GM18868 (cell line): ENCODE results near the gene TIMM21.

Experiments used
- ATAC-seq: cut with Tn5 transposase; IDR thresholded peaks from one replicate; pipeline ENCODE4 v1.9.1; 2021; ENCODE audit warnings: mild to moderate bottlenecking, moderate library complexity; ENCODE audit not compliant: unreplicated experiment

Gene TIMM21, protein sequence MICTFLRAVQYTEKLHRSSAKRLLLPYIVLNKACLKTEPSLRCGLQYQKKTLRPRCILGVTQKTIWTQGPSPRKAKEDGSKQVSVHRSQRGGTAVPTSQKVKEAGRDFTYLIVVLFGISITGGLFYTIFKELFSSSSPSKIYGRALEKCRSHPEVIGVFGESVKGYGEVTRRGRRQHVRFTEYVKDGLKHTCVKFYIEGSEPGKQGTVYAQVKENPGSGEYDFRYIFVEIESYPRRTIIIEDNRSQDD

DNA sequence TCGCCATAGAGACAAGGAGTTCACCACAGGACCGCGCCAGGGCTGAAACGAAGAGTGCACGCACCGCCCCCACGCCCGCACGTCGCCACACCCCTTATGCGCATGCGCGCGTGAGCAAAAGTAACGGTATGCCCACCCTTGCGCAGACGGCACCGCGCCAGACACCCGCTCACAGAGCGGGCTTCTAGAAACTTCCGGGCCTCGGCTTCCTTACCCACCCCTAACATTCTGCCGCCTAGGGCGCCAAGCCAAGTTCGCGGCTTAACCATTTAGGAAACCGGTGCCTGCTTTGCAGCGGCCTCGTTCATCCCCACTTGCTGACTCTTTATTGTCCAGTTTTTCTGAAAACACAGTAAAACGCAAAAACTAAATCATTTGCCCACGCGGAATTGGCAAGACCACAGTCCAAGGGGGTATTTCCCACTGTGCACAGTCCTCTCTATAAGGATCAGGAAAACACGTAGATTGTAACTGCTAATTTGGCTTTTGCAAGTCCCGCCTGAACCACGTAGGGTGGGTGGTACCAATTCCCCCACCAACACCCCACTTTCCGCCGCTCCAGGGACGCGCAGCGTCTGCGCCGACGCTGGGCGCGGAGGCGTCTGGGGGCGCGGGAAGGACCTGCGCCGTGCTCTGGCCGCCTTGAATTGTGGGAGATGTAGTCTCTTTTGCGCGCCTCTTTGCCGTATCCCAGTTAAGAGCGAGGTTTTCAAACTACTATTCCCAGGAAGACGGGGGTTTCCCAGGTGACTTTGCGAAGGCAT lies at the start of gene TIMM21, which contains the start of gene FBXO15:
TSS of gene TIMM21 (plus strand) at position 745 of the 764 bp plus-strand sequence. CDS start 286 bp downstream, outside the sequence.
TSS of gene FBXO15 (minus strand) at position 56 of the 764 bp plus-strand sequence. CDS start at position 7, 49 bp downstream.
- peak; percentile 87 for ATAC-seq

DNA sequence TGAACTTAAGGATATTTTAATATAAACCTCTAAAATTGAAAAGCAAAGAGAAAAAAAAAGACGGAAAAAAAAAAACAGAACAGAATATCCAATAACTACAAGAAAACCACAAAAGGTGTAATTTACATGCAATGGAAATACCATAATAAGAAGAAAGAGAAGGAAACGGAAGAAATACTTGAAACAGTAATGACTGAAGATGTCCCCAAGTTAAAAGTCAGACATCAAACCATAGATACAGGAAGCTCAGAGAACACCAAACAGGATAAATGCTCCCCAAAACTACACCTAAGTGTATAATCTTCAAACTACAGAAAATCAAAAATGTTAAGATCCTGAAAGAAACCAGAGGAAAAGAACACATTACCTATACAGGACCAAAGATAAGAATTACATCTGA lies 39.9 kb upstream of the TIMM21 start:
- no peak for ATAC-seq

DNA sequence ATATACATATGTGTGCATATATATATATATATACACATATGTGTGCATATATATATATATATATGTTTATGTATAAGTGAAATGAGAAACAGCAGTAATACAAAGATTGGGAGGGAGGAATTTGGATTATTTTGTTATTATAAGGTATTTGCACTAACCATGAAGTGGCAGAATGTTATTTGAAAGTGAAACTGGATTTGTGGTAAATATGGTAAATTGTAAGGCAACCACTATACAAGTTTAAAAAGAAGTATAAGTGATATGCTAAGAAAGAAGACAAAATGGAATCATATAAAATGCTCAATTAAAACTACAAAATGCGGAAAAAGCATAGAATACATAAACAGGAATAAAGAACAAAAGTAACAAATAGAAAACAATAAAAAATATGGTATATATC lies 38.2 kb upstream of the TIMM21 start:
- ATAC-seq = no peak

DNA sequence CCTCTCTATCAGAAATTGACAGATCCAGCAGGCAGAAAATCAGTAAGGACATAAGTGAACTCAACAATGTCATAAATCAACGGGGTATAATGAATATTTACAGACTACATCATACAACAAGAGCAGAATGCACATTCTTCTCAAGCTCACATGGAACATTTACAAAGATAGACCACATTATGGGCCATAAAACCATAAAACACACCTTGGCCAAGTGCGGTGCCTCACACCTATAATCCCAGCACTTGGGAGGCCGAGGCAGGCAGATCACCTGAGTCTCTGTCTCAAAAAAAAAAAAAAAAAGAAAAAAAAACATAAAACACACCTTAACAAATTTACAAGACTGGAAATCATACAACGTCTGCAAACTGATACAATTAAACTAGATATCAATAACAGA lies 37.3 kb upstream of the TIMM21 start:
- no peak for ATAC-seq

DNA sequence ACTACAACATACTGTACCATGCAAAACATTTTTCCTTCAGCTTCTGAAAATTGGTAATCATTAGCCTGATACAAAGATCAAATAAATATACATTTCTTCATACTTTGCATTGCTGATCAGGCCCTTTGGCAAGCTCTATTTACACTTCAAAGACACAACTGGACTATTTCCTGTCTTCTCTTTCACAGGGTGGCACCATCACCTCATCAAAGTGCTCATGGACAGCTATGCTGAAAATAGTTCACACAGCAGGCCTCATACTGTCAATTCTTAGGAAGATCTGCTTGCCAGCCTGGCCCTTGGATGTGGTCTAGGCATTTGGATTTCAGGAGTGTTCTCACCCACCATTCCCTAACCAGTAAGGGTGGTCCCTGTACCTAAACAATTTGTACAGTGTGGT lies 34.6 kb upstream of the TIMM21 start:
- no peak for ATAC-seq

DNA sequence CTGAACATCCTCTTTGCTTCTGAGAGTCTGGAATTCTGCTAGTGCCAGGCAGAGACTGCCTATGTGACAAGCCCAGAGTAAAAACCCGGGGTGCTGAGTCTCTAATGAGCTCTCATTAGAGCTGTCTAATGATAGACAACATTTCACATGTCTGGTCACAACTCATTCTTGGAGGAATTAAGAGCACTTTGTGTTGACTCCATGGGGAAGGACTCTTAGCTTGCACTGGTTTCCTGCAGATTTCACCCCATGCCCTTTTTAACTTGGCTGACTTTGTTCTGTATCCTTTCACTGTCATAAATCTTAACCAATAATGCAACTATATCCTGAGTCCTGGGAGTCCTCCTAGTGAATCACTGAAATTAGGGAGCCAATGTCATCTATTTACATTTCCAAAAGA lies 34.2 kb upstream of the TIMM21 start:
- no peak for ATAC-seq

DNA sequence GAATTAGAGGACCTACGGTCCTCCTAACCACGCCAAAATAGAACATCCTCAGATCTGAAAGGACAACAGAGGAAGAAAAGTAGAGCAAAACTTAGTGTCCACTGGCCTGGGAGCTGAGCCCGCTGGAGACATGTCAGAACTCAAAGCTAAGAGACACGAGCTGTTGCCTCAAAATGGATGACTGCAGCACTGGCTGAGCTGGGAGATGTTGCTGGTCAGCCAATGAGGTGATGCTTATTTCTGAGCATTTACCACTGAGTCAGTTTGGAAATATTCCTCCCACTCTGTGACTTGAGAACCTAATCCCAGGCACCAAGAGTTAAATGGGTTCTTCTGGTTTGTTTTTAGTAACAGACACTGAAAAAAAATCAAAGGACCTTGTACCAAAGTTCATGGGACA lies 33.3 kb upstream of the TIMM21 start:
- no peak for ATAC-seq

DNA sequence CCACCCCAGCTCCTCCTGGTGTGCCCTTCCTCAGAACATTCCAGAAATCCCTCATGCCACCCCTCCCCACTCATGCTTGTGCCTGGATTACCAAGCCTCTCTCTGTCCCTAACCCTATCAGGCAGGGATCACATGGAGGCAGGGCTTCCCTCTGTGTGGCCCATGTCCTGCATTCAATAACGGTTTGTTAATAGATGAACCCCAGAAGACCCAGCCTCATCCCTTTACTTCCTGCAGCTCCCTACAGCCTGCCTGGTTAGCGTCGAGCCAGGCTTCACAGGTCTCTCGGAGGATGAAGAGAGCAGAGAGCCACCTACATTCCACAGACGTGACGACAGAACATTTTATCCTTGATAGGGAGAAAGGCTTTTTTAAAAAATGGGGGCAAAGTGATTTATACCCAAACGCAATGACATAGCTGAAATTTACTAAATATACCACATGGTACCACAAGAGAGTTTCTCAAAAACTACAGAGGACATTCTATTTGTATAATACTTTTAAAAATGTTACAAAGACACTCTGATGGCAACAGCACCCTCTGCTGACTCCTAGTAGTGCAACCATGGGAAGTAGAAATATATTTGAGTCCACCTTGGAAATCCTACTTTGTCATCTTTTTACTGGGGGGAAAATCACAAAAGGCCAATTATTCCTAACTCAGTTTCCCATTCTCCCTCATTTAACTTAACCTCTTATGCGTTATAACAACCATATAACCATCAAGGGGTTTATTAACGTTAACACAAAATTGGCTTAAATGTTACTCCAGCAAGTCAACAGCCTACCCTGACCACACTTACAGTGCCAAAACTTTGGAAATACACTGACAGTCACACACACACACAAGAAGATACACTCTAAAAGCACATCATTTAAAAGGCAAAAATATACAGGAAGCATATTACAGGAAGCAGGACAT lies 31.4 kb upstream of the TIMM21 start:
- ATAC-seq = peak; percentile 80

DNA sequence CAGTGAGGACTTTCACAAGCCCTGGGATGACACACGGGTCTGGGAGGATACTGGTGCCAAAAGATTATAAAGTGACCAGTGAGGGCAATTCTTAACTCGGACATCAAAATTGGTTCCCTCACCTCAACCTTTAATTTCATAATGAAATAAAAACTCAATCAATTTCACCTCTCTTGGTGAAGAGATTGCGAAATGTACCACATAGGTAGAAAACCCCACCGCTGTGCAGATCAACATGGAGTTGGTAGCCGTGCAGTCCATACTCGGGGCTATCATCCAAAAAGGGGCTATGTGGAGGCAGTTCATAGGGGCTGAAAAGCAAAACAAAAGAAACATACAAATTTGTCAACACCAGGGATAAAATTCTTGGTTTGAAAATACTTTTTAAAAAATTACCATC lies 25.1 kb upstream of the TIMM21 start:
- ATAC-seq = no peak

DNA sequence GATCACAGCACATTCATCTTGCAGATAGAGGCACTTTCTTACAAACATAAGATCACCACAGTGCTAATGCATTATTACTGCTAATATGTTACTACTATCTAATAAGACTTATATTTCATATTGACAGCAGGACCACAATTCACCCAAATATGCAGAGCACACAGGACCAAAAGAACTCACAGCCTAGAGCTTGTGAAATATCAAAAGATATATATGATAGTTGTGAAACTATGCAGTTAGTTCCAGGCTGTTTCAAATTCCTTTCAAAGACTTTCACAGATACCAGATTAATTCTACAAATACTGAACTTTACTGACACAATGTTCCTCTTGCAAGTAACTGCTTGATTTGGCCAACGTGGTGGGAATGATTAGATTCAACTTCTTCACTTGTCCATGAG lies 23.7 kb upstream of the TIMM21 start:
- no peak for ATAC-seq

DNA sequence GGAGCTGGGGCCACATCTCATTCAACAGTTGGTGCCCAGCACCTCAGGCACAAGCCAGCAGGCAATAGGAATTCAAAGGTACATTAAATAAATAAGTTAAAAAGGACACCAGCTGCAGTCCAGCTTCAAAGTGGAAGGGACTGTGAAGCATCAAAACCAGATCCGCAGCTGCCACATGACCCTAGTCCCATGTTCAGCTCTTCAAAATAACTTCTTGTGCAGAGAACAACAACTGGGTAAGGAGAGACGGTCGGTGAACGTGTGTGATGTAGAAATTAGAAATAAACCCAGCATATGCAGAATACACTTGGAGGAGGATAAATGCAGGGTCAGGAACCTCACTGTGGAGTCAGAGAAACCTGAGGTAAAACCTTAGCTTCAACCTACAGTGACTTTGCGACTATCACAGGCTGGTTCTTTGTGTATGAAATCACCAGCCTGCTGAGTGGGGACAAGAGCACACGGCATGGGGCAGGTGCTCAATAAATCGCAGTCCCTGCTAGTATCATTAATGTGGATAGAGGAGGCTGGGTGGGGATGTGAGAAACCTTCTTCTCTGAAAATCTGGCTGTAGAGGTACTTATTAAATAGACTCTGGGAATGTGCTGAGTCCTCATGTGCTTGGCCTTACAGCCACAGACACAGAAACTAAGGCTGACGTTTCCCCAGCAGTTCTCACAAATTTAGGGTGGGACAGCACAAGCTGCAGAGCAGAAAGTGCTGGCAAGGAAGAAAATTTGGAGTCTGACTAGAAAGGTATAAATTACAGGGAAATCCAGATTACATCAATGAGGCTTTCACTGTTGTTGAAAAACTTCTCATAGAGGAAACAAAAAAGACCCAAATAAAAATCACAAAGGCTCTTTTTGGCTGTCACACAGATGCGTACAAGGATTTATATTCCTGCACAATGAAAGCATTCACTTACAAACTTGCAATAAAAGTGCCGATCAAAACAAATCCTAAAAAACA lies 21.4 kb upstream of the TIMM21 start:
- no peak for ATAC-seq

DNA sequence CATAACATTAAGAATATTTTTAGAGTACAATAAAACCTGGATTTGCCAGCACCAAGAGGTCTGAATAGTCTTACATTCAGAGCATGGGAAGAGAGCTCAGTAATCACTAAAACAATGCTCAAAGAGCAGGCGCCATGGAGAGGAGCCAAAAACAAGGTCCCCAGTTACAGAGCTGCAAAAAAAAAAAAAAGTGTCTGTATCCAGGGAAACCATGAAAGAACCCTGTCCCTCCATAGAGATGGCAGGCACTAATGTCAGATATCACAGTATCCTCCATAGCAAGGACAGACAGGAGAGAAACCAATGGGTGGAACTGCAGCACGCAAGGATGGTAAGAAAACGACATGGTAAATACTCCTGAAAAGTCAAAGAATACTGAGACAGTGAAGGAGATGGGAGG lies 20.2 kb upstream of the TIMM21 start:
- no peak for ATAC-seq

DNA sequence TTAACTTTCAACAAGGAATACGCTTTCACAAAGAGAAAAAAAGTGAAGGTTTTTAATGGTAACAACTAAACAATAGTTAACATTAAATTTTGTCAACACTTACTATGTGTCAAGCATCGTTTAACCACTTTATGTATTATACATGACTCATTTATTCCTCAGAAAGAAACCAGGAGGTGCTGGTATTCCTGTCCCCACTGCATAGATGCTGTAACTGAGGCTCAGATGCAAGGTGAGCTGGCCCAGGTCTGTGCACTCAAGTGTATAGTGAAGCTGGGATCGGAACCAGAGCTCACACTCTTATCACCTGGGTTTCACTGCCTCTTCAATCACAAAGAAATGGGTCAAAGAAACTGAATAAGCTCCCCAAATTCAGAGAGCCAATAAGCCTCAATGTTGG lies 17.2 kb upstream of the TIMM21 start:
- ATAC-seq = no peak

DNA sequence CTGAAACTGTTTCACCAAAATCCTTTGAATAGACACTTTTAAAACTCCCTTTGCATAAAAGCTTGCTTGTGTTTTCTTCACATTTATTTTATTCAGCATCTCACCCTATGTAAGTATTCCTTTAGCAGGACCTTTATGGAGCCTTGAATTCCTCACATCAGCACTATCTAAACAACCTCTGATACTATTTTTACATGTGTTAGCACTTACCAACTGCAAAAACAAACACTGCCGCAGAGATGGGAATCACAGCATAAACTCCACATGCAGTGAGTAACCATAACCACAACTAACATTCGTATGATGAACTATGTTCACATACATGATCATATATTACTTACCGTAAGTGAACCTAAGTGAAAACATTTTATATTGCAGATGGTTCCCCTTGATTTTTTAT lies 16.1 kb upstream of the TIMM21 start:
- ATAC-seq = no peak

DNA sequence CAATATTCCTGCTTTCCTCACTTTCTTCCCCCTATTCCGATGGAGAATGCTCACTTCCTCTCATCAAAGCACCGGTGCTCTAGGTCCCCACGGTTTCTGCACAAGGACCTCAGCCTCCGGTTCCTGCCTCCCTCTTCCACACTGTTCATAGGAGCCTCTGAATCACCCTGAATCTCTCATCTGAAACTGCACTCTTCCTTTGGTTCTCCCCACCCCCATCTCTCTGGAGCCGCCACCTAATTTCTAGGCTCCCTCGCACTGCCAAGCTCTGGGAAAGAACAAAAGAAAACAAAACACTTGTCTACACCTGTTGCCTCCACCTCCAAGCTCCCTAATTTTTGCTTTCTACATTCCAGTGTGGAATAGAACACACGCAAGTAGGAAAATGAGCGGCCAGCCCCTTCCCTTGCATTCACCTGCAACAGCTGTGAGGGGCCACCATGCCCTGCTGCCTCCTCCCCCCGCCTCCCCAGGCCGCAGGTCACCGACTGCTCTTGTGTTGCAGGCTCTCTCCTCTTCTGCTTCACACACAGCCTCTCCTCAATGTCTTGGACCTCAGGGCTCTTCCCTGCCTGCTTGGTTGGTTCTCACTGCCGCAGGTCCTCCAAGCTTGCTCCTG lies 10.3 kb upstream of the TIMM21 start:
- no peak for ATAC-seq

DNA sequence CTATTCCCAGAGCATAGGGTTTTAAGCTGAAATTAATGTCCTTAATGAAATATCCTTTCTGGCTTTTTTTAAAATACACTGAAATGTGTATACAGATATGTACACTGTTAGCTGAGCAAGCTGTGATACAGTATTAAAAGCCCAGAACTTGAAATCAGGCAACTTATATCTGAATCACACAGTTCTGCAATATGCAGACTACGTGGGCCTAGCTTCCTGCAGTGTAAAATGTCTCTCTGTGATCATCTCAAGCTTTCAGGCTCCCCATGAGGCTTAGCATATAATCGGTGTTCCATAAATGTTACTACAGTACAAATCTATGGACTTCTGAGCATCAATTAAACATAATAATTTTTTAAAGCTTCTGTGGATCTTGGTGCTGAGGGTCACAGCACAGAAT lies 8.9 kb upstream of the TIMM21 start:
- peak; percentile 46 for ATAC-seq

DNA sequence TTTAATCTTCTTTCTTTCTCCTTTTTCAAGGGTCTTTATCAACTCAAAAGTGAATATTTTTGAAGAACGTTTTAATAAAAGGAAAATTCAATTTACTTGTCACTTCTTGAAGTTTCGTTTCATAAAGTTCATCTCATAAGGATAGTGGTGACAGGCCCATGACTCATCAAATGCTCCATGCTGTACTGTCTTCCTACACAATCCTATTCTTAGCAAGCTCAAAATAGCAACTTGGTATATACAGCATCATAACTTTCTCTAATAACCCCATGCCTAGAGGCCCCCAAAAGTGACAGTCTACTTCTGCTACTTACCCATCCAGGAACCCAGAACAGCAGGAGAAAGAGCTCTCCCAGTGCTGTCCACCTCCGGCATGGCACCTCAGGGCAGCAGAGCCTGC lies 8.4 kb upstream of the TIMM21 start:
- peak; percentile 82 for ATAC-seq

DNA sequence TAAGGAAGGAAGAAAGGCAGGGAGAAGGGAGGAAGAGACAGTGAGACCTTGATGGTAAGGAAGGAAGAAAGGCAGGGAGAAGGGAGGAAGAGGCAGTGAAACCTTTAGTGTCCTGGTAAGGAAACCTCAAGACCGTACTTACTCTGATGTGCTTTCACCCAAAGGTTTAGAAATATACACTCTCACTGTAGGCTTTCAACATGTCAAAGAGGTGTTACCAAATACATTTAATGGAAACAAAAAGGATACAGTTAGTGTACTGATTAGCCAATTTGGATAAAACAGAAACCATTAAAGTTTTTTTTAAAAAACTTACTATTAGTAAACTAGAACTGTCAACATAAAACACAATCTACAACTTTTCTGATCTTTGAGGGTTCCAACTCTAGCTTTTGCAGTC lies 7.7 kb upstream of the TIMM21 start:
- no peak for ATAC-seq

DNA sequence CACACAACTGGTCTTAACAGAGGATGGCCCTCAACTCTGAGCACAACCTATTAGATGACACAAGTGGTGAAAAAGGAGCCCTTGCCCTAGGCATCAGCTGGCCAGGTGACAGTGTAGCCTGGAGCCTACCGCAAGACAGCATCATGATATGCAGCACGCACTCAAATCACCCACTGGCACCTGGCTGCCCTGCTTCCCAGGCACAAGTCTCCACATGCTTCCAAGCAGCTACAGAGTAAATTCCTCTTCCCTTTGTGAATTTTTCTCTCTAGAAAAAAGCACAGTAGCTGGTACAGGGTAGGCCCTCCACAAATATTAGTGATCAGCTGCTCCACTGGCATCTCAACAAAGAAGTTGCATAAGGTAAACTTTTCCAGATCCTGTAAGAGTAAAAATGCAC lies 6.7 kb upstream of the TIMM21 start:
- no peak for ATAC-seq

DNA sequence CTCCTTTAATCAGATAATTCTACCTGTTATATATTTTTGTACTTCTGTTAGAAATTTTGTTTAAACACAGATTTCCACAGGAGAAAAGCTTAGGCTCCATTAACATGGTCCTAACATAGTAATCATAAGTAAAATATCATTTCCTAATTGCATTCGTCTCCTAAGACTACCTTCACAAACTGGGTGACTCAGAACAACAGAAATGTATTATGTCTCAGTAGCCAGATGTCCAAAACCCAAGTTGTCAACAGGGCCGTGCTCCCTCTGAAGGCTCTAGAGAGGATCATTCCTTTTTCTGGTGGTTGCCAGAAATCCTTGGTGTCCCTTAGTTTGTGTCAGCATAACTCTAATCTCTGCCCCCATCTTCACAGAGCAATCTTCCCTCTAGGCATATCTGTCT lies 6.1 kb upstream of the TIMM21 start:
- ATAC-seq = no peak
